GM12873 (cell line): ENCODE results near the gene SLC15A1.

Experiments used
- TF ChIP-seq, protein P1 (sequence below): IDR thresholded peaks from 2 replicates; pipeline ENCODE4 v1.5.1; 2012; ENCODE audit warnings: low read depth, mild to moderate bottlenecking, moderate library complexity, low read length, control low read depth; ENCODE audit not compliant: insufficient read depth; ENCODE audit errors: missing control alignments

Gene SLC15A1

GRCh38 chr13:98648686-98649085 is 103.8 kb downstream of the SLC15A1 start:
- TF ChIP-seq, protein P1, sequence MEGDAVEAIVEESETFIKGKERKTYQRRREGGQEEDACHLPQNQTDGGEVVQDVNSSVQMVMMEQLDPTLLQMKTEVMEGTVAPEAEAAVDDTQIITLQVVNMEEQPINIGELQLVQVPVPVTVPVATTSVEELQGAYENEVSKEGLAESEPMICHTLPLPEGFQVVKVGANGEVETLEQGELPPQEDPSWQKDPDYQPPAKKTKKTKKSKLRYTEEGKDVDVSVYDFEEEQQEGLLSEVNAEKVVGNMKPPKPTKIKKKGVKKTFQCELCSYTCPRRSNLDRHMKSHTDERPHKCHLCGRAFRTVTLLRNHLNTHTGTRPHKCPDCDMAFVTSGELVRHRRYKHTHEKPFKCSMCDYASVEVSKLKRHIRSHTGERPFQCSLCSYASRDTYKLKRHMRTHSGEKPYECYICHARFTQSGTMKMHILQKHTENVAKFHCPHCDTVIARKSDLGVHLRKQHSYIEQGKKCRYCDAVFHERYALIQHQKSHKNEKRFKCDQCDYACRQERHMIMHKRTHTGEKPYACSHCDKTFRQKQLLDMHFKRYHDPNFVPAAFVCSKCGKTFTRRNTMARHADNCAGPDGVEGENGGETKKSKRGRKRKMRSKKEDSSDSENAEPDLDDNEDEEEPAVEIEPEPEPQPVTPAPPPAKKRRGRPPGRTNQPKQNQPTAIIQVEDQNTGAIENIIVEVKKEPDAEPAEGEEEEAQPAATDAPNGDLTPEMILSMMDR = no peak

DNA sequence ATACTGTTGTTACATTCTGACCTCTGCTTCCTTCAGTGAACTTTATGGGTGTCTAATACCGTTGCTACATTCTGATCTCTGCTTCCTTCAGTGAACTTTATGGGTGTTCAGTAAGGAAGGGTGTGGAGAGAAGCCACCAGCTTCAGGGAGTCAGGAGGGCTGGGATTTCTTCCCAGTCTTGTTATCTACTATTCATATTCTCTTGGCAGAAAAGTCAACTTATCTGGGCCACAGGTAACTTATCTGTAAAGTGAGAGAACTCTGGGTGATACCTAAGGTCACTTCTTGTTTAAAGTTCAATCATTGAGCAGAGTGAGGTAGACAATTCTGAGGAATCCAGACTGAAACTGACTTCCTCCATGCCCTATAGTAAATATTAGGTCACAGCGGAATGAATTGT is 104.3 kb downstream of the SLC15A1 start:
- TF ChIP-seq, protein P1 = no peak

- TF ChIP-seq, protein P1 = no peak
Observed at GRCh38 chr13:98647121-98647520, 105.4 kb downstream of the SLC15A1 start.

- TF ChIP-seq, protein P1 = no peak
Observed at GRCh38 chr13:98643479-98643878, 109.0 kb downstream of the SLC15A1 start.

DNA sequence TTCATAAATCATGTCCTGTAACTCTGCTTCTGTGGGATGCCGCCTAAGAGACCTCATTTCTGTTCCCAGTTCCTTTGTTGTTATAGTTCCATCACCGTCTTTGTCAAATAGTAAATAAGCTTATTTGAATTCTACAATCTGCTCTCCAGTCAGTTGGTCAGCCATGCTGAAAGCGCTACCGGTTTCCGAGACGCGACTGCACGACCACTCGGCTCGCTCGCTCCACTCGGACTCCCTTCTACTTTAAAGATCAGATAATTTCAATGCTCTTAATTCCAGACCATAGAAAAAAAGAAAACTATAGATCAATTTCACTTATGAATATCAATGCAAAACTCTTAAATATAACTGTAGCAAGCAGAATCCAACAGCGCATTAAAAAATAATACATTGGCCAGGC is 111.4 kb downstream of the SLC15A1 start:
- TF ChIP-seq, protein P1 = no peak
